Hepatocyte (in vitro differentiated cells): ENCODE data around the gene SPRYD3.

Experiments
- EZH2 ChIP-seq: fragments of 200-600 bp; sonication (generic); IDR thresholded peaks from 2 replicates; pipeline ENCODE4 v1.6.1; 2016; ENCODE audit warnings: antibody characterized with exemption, mild to moderate bottlenecking, borderline replicate concordance
- EZH2phosphoT487 ChIP-seq: fragments of 200-600 bp; sonication (generic); IDR thresholded peaks from one replicate; pipeline ENCODE4 v1.6.1; 2018; ENCODE audit warnings: antibody characterized with exemption, mild to moderate bottlenecking, low read depth, moderate library complexity; ENCODE audit not compliant: unreplicated experiment, severe bottlenecking
- TF ChIP-seq, protein P1 (sequence below): fragments of 200-600 bp; sonication (generic); IDR thresholded peaks from 2 replicates; pipeline ENCODE4 v1.5.1; 2016; ENCODE audit warnings: antibody characterized with exemption, mild to moderate bottlenecking; ENCODE audit not compliant: poor library complexity

DNA sequence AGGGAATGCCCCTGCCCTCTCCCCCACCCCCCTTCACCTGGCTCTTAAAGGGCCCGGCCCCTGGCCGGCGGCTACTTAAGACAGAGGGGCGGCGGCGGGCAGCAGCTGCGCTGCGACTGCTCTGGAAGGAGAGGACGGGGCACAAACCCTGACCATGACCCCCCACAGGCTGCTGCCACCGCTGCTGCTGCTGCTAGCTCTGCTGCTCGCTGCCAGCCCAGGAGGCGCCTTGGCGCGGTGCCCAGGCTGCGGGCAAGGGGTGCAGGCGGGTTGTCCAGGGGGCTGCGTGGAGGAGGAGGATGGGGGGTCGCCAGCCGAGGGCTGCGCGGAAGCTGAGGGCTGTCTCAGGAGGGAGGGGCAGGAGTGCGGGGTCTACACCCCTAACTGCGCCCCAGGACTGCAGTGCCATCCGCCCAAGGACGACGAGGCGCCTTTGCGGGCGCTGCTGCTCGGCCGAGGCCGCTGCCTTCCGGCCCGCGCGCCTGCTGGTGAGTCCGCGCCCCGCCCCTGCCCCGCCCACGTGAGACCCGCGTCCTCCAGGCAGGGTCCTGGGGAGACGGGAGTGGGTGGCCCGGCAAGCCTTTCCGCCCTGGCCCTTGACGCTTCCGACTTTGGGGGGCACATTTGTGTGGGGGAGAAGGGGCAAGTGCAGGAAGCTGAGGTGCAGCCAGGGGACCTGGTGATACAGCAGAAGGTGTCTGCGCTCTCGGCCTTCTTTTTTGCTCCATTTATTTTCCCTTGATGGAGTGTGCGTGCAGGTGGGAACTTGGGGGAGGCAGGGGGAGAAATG is 18.6 kb upstream of the SPRYD3 start, which contains the start of gene IGFBP6:
- TF ChIP-seq, protein P1, sequence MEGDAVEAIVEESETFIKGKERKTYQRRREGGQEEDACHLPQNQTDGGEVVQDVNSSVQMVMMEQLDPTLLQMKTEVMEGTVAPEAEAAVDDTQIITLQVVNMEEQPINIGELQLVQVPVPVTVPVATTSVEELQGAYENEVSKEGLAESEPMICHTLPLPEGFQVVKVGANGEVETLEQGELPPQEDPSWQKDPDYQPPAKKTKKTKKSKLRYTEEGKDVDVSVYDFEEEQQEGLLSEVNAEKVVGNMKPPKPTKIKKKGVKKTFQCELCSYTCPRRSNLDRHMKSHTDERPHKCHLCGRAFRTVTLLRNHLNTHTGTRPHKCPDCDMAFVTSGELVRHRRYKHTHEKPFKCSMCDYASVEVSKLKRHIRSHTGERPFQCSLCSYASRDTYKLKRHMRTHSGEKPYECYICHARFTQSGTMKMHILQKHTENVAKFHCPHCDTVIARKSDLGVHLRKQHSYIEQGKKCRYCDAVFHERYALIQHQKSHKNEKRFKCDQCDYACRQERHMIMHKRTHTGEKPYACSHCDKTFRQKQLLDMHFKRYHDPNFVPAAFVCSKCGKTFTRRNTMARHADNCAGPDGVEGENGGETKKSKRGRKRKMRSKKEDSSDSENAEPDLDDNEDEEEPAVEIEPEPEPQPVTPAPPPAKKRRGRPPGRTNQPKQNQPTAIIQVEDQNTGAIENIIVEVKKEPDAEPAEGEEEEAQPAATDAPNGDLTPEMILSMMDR: no peak
- TF ChIP-seq EZH2: no peak
- TF ChIP-seq EZH2phosphoT487: no peak
